Prostate gland (tissue), 2 donors: ENCODE results near the gene RBM20.

ENCODE experiments used
- CTCF ChIP-seq, 4 experiments: fragments of 200-600 bp in 2 of 4; fragments of 450-650 bp in 2 of 4; sonication (generic) in 2 of 4; IDR thresholded peaks; 1 replicate in 3 of 4; 2 replicates in 1 of 4; pipeline ENCODE4 v1.5.1; 2016 to 2019; ENCODE audit warnings: antibody characterized with exemption in 4 of 4, mild to moderate bottlenecking in 2 of 4, moderate library complexity in 2 of 4
- POLR2A ChIP-seq: fragments of 450-650 bp; IDR thresholded peaks from one replicate; pipeline ENCODE4 v1.6.1; 2016; ENCODE audit warnings: antibody characterized with exemption, mild to moderate bottlenecking
- POLR2AphosphoS5 ChIP-seq: sonication (generic); formaldehyde crosslinking; IDR thresholded peaks from one replicate; pipeline ENCODE4 v1.6.1; 2017; ENCODE audit warnings: antibody characterized with exemption

- TF ChIP-seq CTCF (IDR thresholded peaks at IDR 0.05), result no peak
- no peak for TF ChIP-seq POLR2AphosphoS5
- no peak for TF ChIP-seq POLR2A
Measured at GRCh38 chr10:110680273-110681020, 36.3 kb downstream of the RBM20 start.
